ENCODE results near the gene TEX19. TPM values are rescaled to one million over a fixed set of nuclear protein-coding genes. Genes with fewer than 3 reads are reported as not detected.

Gene TEX19
- total RNA-seq, 1 donor from 2014 or later = not detected

DNA sequence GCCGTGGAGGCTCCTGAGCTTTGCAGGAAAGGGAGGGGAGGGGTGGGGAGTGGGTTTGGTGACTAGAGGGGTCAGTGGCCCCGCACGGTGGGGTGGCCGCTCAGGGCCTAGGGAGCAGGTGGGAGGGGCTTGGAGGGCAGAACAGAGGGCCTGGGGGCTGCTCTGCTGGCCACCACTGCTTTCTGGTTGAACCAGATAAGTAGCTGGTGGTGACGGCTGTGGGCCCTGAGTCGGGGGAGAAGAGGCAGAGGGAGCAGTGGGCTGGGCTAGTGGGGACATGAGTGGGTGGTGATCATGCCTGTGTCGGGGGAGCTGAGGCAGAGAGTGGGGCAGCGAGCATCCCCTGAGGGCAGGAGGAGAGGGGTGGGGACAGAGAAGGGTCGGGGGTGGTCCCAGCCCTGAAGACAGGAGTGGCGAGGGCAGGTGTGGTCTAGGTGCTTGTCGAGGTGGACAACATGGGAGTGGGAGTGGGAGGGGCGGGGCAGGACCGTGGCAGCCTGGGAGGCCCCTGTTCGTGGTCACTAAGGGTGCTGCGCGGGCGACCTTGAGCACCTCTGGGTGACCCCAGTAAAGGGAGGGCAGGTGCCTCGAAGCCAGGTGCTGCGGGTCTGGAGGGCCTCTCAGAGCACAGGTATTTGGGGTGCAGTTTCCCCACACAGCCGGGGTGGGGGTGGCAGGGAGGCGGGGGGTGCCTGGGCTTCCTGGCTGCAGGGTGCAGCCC is 35.4 kb upstream of the TEX19 start:
- DNase-seq = no peak

DNA sequence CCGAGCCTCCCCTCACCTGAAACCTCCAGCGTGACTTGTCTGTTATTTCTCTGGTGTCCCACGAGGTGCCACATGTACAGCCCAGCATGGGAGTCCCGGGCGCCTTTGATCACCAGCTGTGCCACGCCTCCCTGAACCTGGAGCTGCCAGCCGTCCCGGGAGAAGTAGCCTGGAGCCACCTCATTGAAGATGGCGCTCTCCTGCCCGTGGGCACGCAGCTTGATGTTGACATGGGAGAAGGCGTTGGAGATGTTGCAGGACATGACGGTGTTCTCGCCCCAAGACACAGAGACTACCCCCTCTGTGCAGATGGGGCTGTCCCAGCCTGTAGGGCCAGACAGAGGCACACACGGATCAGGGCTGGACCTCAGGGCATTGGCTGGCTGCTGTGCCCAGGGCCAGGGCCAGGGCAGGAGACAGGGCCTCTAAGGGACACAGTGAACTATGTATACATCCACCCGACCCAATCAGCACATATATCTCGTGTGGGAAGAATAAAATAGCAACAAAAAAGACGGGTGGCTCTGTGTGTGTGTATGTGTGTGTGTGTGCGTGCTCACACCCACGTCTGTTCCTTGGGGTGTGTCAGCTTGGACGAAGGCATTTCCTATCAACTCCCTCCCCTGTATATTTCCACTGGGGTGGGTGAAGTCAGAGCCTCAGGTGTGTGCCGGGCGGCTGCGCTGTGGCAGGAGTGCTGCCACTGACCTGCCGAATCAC is 34.3 kb upstream of the TEX19 start:
- H3K36me3 ChIP-seq = peaks cover 7% of the 10 kb centered on the region
- H3K4me3 ChIP-seq = no peak overlapping the region
- DNase-seq (no peak), ATAC-seq (no peak)
- TF ChIP-seq, protein P1, sequence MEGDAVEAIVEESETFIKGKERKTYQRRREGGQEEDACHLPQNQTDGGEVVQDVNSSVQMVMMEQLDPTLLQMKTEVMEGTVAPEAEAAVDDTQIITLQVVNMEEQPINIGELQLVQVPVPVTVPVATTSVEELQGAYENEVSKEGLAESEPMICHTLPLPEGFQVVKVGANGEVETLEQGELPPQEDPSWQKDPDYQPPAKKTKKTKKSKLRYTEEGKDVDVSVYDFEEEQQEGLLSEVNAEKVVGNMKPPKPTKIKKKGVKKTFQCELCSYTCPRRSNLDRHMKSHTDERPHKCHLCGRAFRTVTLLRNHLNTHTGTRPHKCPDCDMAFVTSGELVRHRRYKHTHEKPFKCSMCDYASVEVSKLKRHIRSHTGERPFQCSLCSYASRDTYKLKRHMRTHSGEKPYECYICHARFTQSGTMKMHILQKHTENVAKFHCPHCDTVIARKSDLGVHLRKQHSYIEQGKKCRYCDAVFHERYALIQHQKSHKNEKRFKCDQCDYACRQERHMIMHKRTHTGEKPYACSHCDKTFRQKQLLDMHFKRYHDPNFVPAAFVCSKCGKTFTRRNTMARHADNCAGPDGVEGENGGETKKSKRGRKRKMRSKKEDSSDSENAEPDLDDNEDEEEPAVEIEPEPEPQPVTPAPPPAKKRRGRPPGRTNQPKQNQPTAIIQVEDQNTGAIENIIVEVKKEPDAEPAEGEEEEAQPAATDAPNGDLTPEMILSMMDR (IDR thresholded peaks at IDR 0.05) = no peak
- intact Hi-C loops (cut with DNase I) = no loop called here
- no peak overlapping the region for H3K27ac ChIP-seq
- no peaks in the 10 kb centered on the region for H3K9me3 ChIP-seq
- H3K4me1 ChIP-seq = peaks cover 8% of the 10 kb centered on the region
- no peaks in the 10 kb centered on the region for H3K27me3 ChIP-seq (ENCODE audit: low read depth)

More for the DNA sequence above, 35.4 kb upstream of the TEX19 start:
- H3K27ac ChIP-seq = no peak overlapping the region
- TF ChIP-seq, protein P1 (IDR thresholded peaks at IDR 0.05) = no peak
- H3K9me3 ChIP-seq = no peaks in the 10 kb centered on the region
- H3K36me3 ChIP-seq = peaks cover 7% of the 10 kb centered on the region
- no peak for ATAC-seq
- no peak overlapping the region for H3K4me3 ChIP-seq
- H3K4me1 ChIP-seq = peaks cover 8% of the 10 kb centered on the region
- intact Hi-C loops (cut with DNase I) = no loop called here
- no peaks in the 10 kb centered on the region for H3K27me3 ChIP-seq (ENCODE audit: low read depth)

DNA sequence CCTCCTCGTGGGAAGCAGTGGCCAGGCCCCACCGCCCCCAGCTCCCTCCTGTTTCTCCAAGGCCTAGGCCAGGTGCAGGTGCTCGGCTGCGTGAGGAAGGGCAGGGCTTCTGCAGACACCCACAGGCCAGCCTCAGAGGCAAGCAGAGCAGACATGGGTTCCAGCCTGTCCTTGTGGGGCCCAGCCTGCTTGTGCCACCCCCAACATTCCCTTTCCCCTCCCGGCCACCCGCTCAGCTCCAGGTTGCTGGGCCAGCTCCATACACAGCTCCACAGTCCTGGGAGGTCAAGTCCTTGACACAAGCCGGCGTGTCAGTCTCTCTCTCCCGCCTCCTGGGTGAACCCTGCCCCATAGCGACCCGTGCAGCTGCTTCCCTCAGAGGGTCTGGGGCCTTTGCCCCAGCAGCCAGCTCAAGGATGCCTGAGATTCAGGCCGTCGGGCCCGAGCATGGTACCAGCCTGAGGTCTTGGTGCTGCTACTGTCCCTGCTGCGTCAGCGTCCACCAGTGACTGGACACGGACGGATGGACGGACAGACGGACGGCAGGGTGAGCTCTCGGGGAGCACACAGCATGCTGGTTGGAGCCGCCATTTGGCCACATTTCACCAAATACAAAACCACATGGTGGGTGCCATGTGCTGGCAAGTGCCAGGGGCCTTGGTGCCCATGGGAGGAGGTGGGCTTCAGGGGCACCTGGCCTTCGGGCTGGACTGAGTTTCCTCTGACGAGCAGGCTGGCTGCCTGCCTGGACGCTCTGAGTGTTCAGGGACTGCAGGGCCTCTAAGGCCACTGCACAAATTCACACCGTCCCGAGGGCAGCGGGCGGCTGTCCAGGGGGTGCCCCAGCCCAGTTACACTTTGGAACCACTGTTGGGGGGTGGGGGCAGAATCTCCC is 33.5 kb upstream of the TEX19 start:
- Histone ChIP-seq H3K4me3 (no peak overlapping the region), H3K27me3 (ENCODE audit: low read depth) (no peaks in the 10 kb centered on the region), H3K9me3 (no peaks in the 10 kb centered on the region), H3K27ac (no peak overlapping the region), H3K4me1 (peaks cover 15% of the 10 kb centered on the region), H3K36me3 (peaks cover 7% of the 10 kb centered on the region)
- DNase-seq = no peak
- intact Hi-C loops (cut with DNase I) = no loop called here
- no peak for ATAC-seq
- TF ChIP-seq, protein P1 (IDR thresholded peaks at IDR 0.05) = no peak

DNA sequence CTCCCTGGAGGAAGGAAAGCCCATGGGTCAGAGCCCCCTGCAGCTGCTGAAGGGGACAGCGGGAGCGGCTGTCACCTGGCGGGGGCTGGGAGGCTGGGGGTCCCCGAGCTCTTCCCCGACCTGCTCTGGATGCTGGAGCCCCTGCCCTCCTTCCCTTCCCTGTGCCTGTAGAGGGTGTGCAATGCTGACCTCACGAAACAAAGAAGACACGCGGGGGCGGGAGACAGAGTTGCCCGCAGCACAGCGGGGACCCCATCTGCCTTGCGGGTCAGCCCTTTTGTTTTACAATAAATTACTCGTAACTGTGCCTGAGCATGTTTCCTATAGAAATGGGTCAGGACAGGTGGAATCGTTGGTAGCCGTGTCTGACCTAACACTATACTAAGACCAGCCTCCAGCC is 31.8 kb upstream of the TEX19 start:
- intact Hi-C loops (cut with DNase I) = no loop called here
- peaks cover 7% of the 10 kb centered on the region for H3K36me3 ChIP-seq
- H3K4me1 ChIP-seq = peaks cover 22% of the 10 kb centered on the region
- no peak overlapping the region for H3K4me3 ChIP-seq
- no peaks in the 10 kb centered on the region for H3K9me3 ChIP-seq
- DNase-seq (no peak), ATAC-seq (no peak)
- TF ChIP-seq, protein P1 (IDR thresholded peaks at IDR 0.05) = no peak
- H3K27me3 ChIP-seq (ENCODE audit: low read depth) = no peaks in the 10 kb centered on the region
- H3K27ac ChIP-seq = no peak overlapping the region

DNA sequence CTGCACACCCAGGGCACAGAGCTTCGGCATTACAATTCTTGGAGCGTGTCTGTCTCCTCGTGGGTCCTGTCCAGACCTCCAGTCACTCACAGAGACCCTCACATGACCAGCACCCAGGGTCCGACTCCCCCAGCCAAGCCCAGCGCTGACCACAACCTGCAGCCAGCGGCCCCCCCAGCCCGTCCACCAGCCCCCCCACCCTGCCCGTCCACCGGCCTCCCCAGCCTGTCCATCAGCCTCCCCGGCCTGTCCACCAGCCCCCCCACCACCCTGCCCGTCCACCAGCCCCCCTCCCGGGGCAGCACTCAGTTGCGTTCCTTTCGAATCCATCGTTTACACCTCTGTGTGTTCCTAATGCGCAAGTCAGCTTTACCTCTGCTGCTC is 31.3 kb upstream of the TEX19 start:
- DNase-seq = no peak
- Histone ChIP-seq H3K4me3 (no peak overlapping the region), H3K4me1 (peaks cover 27% of the 10 kb centered on the region), H3K9me3 (no peaks in the 10 kb centered on the region), H3K27me3 (ENCODE audit: low read depth) (no peaks in the 10 kb centered on the region), H3K27ac (no peak overlapping the region), H3K36me3 (peaks cover 7% of the 10 kb centered on the region)
- ATAC-seq = no peak
- TF ChIP-seq, protein P1 (IDR thresholded peaks at IDR 0.05) = no peak
- intact Hi-C loops (cut with DNase I) = no loop called here

Data from lower lobe of right lung (tissue), 2 donors.